Left lung (tissue), 10 donors: Measurements from ENCODE around the gene TMCC1. TPM values are rescaled to one million over a fixed set of nuclear protein-coding genes. Genes with fewer than 3 reads are reported as not detected.

Source experiments
- ATAC-seq: fragments of 200-7000 bp; cut with Tn5 transposase; one replicate; pipeline ENCODE4 v1.9.1; 2020; ENCODE audit warnings: moderate library complexity
- DNase-seq, 4 donors: peaks; one replicate each; pipeline ENCODE4 v3.0.0-alpha.2; 2013 to 2020
- H3K27ac ChIP-seq, 2 donors: fragments of 200-600 bp; sonication (generic) in 1 of 2; one replicate each; pipeline versions ENCODE4 v1.5.0 to v1.8.0; 2020 to 2021
- H3K27me3 ChIP-seq, 2 donors: fragments of 200-600 bp; sonication (generic) in 1 of 2; one replicate each; pipeline versions ENCODE4 v1.5.0 to v1.8.0; 2020 to 2021
- H3K36me3 ChIP-seq, 2 donors: fragments of 200-600 bp; sonication (generic) in 1 of 2; one replicate each; pipeline versions ENCODE4 v1.5.0 to v1.8.0; 2020 to 2021
- H3K4me1 ChIP-seq, 2 donors: fragments of 200-600 bp; one replicate each; pipeline ENCODE4 v1.8.0; 2021
- H3K4me3 ChIP-seq, 2 donors: fragments of 200-600 bp; sonication (generic) in 1 of 2; one replicate each; pipeline versions ENCODE4 v1.5.0 to v1.8.0; 2020 to 2021; ENCODE audit warnings: mild to moderate bottlenecking in 1 of 2
- H3K9me3 ChIP-seq, 2 donors: fragments of 200-600 bp; sonication (generic) in 1 of 2; one replicate each; pipeline versions ENCODE4 v1.5.0 to v1.8.0; 2020 to 2021
- CTCF ChIP-seq, 2 donors: fragments of 200-600 bp; sonication (generic) in 1 of 2; IDR thresholded peaks; one replicate each; pipeline versions ENCODE4 v1.5.0 to v1.8.0; 2021; ENCODE audit warnings: antibody characterized with exemption in 2 of 2
- intact Hi-C, 2 donors: fragments of 100-400 bp; cut with DNase I; formaldehyde crosslinking; loops; one replicate each; pipeline versions ENCODE4 v1.11.2 to v1.14.2; 2022
- polyA plus RNA-seq, 6 donors: library from polyadenylated mRNA; unstranded; fragments of 120-200 nt; gene quantifications; one replicate each; pipeline ENCODE4 v1.2.1, GENCODE V29; 2013; ENCODE audit not compliant: insufficient read length in 6 of 6
- total RNA-seq, 2 donors: library from RNA; stranded (reverse); fragmentation: NEBNext Ultra II Directional; extraction: Animal tissue kit (Norgen Biotek cat#: 25700); gene quantifications; one replicate each; pipeline ENCODE4 v1.2.1, GENCODE V29; 2021
- donor health status: DM: no; HTN: yes; CAD: no.
- donor health status: DM: no; HTN: no; CAD: no.

Gene TMCC1
- total and polyA plus RNA-seq, 8 donors, result 24.4 to 38.8 (median 27.4) TPM

- no peak for ATAC-seq
- Histone ChIP-seq H3K27ac (no peak overlapping the region), H3K27me3 (no peaks in the 10 kb centered on the region), H3K4me1 (peaks cover 0 to 9% of the 10 kb centered on the region in 2 donors), H3K36me3 (no peaks in the 10 kb centered on the region), H3K4me3 (no peak overlapping the region), H3K9me3 (no peaks in the 10 kb centered on the region)
- TF ChIP-seq CTCF (IDR thresholded peaks at IDR 0.05), result no peak
- intact Hi-C loops, result loop anchor here in 1 of 2 donors (10.0 kb wide), 1 partner anchor 304 kb away; no protein-coding TSS in a partner anchor
- DNase-seq, result no peak
Observed at GRCh38 chr3:129938140-129938930, 44.8 kb upstream of the TMCC1 start.

GRCh38 chr3:129937717-129938116, 44.2 kb upstream of the TMCC1 start:
- ATAC-seq (no peak), DNase-seq (no peak)
- no peak overlapping the region for H3K27ac ChIP-seq
- H3K9me3 ChIP-seq, result no peaks in the 10 kb centered on the region
- no peak for TF ChIP-seq CTCF (IDR thresholded peaks at IDR 0.05)
- H3K27me3 ChIP-seq, result no peaks in the 10 kb centered on the region
- peaks cover 0 to 9% of the 10 kb centered on the region in 2 donors for H3K4me1 ChIP-seq
- intact Hi-C loops, result loop anchor here in 1 of 2 donors (10.0 kb wide), 1 partner anchor 303 kb away; no protein-coding TSS in a partner anchor
- no peak overlapping the region for H3K4me3 ChIP-seq
- no peaks in the 10 kb centered on the region for H3K36me3 ChIP-seq

- H3K36me3 ChIP-seq, result no peaks in the 10 kb centered on the region
- H3K4me1 ChIP-seq, result peaks cover 0 to 9% of the 10 kb centered on the region in 2 donors
- ATAC-seq, result peak; percentile 64
- H3K4me3 ChIP-seq, result peak overlapping the region in 1 of 2 donors; percentile 6
- no peaks in the 10 kb centered on the region for H3K9me3 ChIP-seq
- peak in 1 of 4 donors; percentile 39 for DNase-seq
- no peak for TF ChIP-seq CTCF (IDR thresholded peaks at IDR 0.05)
- no peaks in the 10 kb centered on the region for H3K27me3 ChIP-seq
- peak overlapping the region in 1 of 2 donors; percentile 39 for H3K27ac ChIP-seq
- intact Hi-C loops, result loop anchor here in 1 of 2 donors (10.0 kb wide), 1 partner anchor 302 kb away; no protein-coding TSS in a partner anchor
Observed at GRCh38 chr3:129936757-129937156, 43.2 kb upstream of the TMCC1 start.

- H3K4me3 ChIP-seq, result no peak overlapping the region
- ATAC-seq, result peak; percentile 77
Observed at GRCh38 chr3:129934234-129935123, 41.0 kb upstream of the TMCC1 start.

More at GRCh38 chr3:129934234-129935123, 41.0 kb upstream of the TMCC1 start:
- Histone ChIP-seq H3K27ac (no peak overlapping the region), H3K4me1 (peaks cover 0 to 9% of the 10 kb centered on the region in 2 donors), H3K36me3 (no peaks in the 10 kb centered on the region), H3K27me3 (no peaks in the 10 kb centered on the region), H3K9me3 (peaks cover 0 to 10% of the 10 kb centered on the region in 2 donors)
- TF ChIP-seq CTCF (IDR thresholded peaks at IDR 0.05), result peak; percentile 88 to 89
- intact Hi-C loops, result loop anchor here in 1 of 2 donors (10.0 kb wide), 1 partner anchor 300 kb away; no protein-coding TSS in a partner anchor
- peak in 3 of 4 donors; percentile 29 to 67 (median 58) for DNase-seq
